IMR-90 (cell line): ENCODE data around the gene PTPRG.

ENCODE experiments used
- CTCF ChIP-seq: conservative IDR thresholded peaks from 2 replicates; pipeline ENCODE4 v1.5.1; 2012; ENCODE audit warnings: mild to moderate bottlenecking, low read depth, low read length, improper control_type of control experiment
- POLR2A ChIP-seq: IDR thresholded peaks from 2 replicates; pipeline ENCODE4 v1.6.1; 2012; ENCODE audit warnings: mild to moderate bottlenecking, low read depth, low read length
- RAD21 ChIP-seq: IDR thresholded peaks from 2 replicates; pipeline ENCODE4 v1.6.1; 2012; ENCODE audit warnings: low read length, improper control_type of control experiment
- RFX5 ChIP-seq: IDR thresholded peaks from 2 replicates; pipeline ENCODE4 v1.8.0; 2012; ENCODE audit warnings: low read depth, mild to moderate bottlenecking, low read length, moderate library complexity

GRCh38 chr3:61650276-61650675 lies 88.9 kb downstream of the PTPRG start:
- TF ChIP-seq CTCF (no peak), POLR2A (no peak), RAD21 (no peak), RFX5 (no peak)
